HFFc6 (cell line): Measurements from ENCODE around the gene MALRD1. TPM values are rescaled to one million over a fixed set of nuclear protein-coding genes. Genes with fewer than 3 reads are reported as not detected.

Experiments
- DNase-seq: peaks from one replicate; pipeline ENCODE4 v3.0.0-alpha.2; 2018
- H3K27ac Mint-ChIP-seq: 2 replicates; pipeline ENCODE4 v1.8.0; 2020; ENCODE audit warnings: mild to moderate bottlenecking, mixed read lengths
- H3K27me3 Mint-ChIP-seq: 2 replicates; pipeline ENCODE4 v1.8.0; 2021; ENCODE audit warnings: mild to moderate bottlenecking, moderate library complexity, mixed read lengths; ENCODE audit not compliant: insufficient read depth
- H3K36me3 Mint-ChIP-seq: 2 replicates; pipeline ENCODE4 v1.8.0; 2021; ENCODE audit warnings: low read depth, mixed read lengths
- H3K4me1 Mint-ChIP-seq: 2 replicates; pipeline ENCODE4 v1.8.0; 2020; ENCODE audit warnings: low read depth, mixed read lengths
- H3K4me3 Mint-ChIP-seq: 2 replicates; pipeline ENCODE4 v1.8.0; 2020; ENCODE audit warnings: mild to moderate bottlenecking, moderate library complexity, mixed read lengths
- H3K9me3 Mint-ChIP-seq: 2 replicates; pipeline ENCODE4 v1.8.0; 2020; ENCODE audit warnings: mild to moderate bottlenecking, mixed read lengths
- CTCF ChIP-seq: fragments of 200-600 bp; sonication (generic); IDR thresholded peaks from 2 replicates; pipeline ENCODE4 v1.5.0; 2021; ENCODE audit warnings: antibody characterized with exemption, mild to moderate bottlenecking
- total RNA-seq, 6 experiments: library from RNA; stranded (reverse); fragmentation: NEBNext Ultra II Directional; extraction: Animal tissue kit (Norgen Biotek cat#: 25700); gene quantifications; 2 replicates in 1 of 6; 3 replicates in 5 of 6; pipeline ENCODE4 v1.2.3, GENCODE V29; 2021

The MALRD1 gene
- total RNA-seq, 6 experiments from 2014 or later, result not detected

DNA sequence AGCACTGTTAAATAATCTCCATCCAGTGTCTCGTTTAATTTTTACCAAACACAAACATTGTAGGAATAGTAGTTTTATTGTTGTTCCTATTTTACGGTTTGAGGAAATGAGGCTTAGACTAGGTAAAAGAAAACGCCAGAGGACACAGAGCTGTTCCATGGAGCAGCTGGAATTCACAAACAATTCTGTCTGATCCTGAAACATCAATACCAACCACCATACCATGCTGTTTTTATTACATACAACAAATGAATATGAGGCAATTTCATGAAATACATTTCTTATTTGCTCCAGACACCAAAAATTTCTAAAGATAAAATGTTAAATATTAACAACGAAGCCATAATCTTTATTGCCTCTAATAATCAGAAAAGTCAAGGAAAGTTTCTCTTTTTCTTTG is 9.4 kb downstream of the MALRD1 start:
- Mint-ChIP-seq H3K27me3 (no peaks in the 10 kb centered on the region; the same call in 1 of the 2 replicates), H3K27ac (no peak overlapping the region), H3K9me3 (peaks cover 39% of the 10 kb centered on the region), H3K4me1 (no peaks in the 10 kb centered on the region), H3K36me3 (no peaks in the 10 kb centered on the region), H3K4me3 (no peak overlapping the region)
- TF ChIP-seq CTCF, result no peak
- no peak for DNase-seq

DNA sequence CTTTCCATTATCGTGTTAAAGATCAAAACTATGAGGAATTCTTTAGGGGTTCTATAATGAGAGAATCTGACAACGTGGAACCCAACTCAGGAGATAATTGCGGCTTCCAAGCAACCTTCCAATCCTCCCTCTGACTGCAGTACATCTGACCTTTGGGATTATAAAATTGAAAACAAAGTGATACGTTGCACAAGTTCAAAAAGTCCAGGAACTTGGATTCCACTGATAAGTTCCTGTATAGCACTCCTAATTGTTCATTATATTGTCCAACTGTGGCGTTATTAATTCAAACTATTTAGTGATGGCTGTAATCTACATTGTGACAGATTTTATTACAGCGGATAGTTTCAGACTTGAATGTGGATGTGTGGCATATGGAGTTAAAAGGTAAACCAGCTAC is 15.4 kb downstream of the MALRD1 start:
- Mint-ChIP-seq H3K27me3 (no peaks in the 10 kb centered on the region), H3K4me1 (no peaks in the 10 kb centered on the region), H3K36me3 (no peaks in the 10 kb centered on the region), H3K9me3 (peaks cover 46% of the 10 kb centered on the region), H3K4me3 (no peak overlapping the region), H3K27ac (no peak overlapping the region)
- TF ChIP-seq CTCF, result no peak
- no peak for DNase-seq

DNA sequence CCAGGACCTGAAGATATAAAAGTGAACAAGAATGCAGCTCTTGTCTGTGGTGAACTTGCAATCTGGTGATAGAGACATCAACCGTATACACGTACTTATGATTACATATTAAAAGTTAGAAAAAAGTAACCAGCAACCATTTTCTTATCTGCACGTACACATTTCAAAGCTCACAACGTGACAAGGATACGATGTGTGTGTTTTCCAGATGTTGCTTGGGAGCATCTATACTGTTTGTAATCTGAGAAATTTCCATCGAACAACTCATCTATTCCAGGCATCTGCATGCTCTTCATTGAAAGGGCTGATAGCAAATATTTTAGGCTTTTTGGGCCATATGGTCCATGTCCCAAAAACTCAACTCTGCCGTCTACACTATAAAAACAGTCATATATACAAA is 23.3 kb downstream of the MALRD1 start:
- Mint-ChIP-seq H3K27me3 (peaks cover 2% of the 10 kb centered on the region), H3K4me3 (no peak overlapping the region), H3K27ac (no peak overlapping the region), H3K36me3 (no peaks in the 10 kb centered on the region), H3K4me1 (no peaks in the 10 kb centered on the region), H3K9me3 (peaks cover 29% of the 10 kb centered on the region)
- DNase-seq, result no peak
- no peak for TF ChIP-seq CTCF

DNA sequence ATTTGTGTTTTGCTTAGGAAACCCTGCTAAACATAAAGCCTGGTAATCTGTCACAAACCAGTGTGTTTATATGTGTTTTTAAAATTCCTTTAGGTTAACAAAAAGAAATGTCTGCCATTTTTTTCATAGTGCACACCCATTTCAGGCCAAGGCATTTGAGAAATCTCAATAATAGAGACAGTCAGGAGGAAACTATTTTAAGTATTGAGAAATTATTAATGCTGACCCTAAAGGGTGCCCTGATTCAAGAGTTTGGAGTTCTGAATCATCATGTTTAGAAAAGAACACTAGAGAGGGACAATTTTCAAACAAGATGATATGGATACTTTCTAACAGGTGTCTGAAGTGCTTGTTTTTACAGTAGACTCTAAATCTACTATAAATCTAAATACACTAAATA is 28.7 kb downstream of the MALRD1 start:
- H3K9me3 Mint-ChIP-seq, result peaks cover 38% of the 10 kb centered on the region
- no peak overlapping the region for H3K27ac Mint-ChIP-seq
- H3K4me3 Mint-ChIP-seq, result no peak overlapping the region
- no peaks in the 10 kb centered on the region for H3K4me1 Mint-ChIP-seq
- no peak for DNase-seq
- H3K36me3 Mint-ChIP-seq, result no peaks in the 10 kb centered on the region
- TF ChIP-seq CTCF, result no peak
- H3K27me3 Mint-ChIP-seq, result no peaks in the 10 kb centered on the region

DNA sequence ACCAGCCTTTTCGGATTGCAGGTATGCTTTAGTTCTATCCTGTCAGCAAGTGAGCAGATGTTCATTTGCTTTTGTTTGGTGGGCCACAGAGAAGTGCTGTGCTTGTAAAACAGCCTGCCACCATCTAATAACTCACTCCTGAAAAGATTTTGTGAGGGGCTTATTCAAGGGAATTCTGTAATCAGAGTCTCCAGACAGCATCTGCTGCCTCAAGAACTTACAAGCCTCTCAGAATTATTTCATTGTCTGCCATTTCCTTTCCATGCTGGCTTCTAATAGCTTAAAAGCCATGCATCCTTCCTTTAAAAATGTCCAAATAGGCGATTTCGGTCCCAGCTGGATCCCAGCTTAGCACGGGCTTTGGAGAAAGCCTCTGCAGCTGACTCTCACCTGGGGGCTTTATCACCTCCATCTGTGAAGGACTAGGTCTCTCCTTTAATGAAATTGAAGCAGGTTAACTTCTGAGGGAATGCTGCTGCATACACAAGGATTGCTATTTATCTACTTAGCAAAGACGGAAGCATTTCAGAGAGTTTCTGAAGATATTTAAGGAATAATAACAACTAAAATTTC is 48.0 kb downstream of the MALRD1 start:
- Mint-ChIP-seq H3K36me3 (no peaks in the 10 kb centered on the region), H3K27me3 (no peaks in the 10 kb centered on the region), H3K27ac (no peak overlapping the region), H3K9me3 (peaks cover 8% of the 10 kb centered on the region; the same call in 1 of the 2 replicates), H3K4me3 (no peak overlapping the region), H3K4me1 (no peaks in the 10 kb centered on the region)
- no peak for TF ChIP-seq CTCF
- DNase-seq, result no peak

GRCh38 chr10:19097151-19097550 is 48.5 kb downstream of the MALRD1 start:
- no peak for DNase-seq
- H3K4me3 Mint-ChIP-seq, result no peak overlapping the region
- H3K36me3 Mint-ChIP-seq, result no peaks in the 10 kb centered on the region
- peaks cover 8% of the 10 kb centered on the region; the same call in 1 of the 2 replicates for H3K9me3 Mint-ChIP-seq
- no peaks in the 10 kb centered on the region for H3K27me3 Mint-ChIP-seq
- TF ChIP-seq CTCF, result no peak
- H3K27ac Mint-ChIP-seq, result no peak overlapping the region
- H3K4me1 Mint-ChIP-seq, result no peaks in the 10 kb centered on the region
